NOMO-1 treated with DMSO at 0.1 percent for 48 hours (cell line): ENCODE data around the gene JOSD2.

Source experiments
- DNase-seq: peaks from one replicate; lab custom pipeline; 2025; ENCODE audit not compliant: unreplicated experiment; lab: John Stamatoyannopoulos, UW

JOSD2 gene

GRCh38 chr19:50457300-50457699 lies 53.7 kb downstream of the JOSD2 start:
- DNase-seq, result no peak
